ENCODE data around the gene ADAM15.
A peak's percentile ranks its signal among the peaks of the same experiment; 100 is the strongest.

Gene ADAM15

GRCh38 chr1:155029513-155030242 is 21.4 kb upstream of the ADAM15 start:
- no peak for DNase-seq (ENCODE audit: low read depth)

GRCh38 chr1:155030243-155030795 is 20.8 kb upstream of the ADAM15 start:
- no peak for DNase-seq (ENCODE audit: low read depth)

GRCh38 chr1:155030899-155031298 is 20.2 kb upstream of the ADAM15 start:
- no peak for DNase-seq (ENCODE audit: low read depth)

GRCh38 chr1:155032886-155033285 is 18.2 kb upstream of the ADAM15 start:
- no peak for DNase-seq (ENCODE audit: low read depth)

GRCh38 chr1:155033524-155033923 is 17.6 kb upstream of the ADAM15 start, which contains the start of the genes DCST1 and DCST2:
TSS of gene DCST1 (plus strand) at chr1:155033824. CDS start at chr1:155034037, 213 bp downstream.
TSS of gene DCST2 (minus strand) at chr1:155033781. CDS start at chr1:155033701, 80 bp downstream.
- no peak for DNase-seq (ENCODE audit: low read depth)

DNA sequence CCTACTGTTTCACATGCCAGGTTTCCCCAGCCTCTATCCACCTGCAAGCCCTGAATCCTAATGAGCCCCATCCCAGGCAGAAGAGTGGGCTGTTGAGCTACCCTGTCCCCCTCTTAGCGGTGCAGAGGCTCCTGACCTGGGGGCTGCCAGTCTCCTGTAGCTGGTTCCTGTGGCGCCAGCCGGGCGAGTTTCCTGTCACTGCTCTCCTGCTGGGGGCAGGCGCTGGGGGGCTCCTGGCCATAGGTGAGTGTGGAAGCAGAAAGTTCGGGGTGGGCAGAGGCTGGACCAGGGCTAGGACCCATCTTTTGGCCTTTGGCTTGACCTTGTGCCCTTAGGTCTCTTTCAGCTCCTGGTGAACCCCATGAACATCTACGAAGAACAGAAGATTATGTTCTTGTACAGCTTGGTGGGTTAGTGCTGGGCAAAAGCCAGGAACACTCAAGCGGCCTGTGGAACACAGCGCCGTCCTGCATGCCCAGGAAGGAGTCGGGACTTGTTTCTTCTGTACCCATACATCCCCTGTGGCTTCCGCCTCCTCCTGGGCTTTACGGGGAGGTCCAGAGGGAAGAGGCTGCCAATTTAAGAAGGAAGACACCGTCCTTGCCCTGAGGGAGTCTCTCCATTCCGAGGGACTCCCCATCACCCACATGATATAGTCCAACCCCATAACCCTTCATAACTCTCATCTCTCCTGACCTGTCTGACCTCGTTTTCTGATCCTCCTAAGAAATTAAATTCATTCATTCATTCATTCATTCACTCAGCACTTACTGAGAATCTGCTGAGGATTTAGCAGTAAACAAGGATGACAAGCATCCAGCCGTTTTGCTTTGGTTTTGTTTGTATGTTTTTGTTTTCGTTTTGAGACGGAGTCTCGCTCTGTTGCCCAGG is 16.6 kb upstream of the ADAM15 start:
- DNase-seq (ENCODE audit: low read depth), result no peak

DNA sequence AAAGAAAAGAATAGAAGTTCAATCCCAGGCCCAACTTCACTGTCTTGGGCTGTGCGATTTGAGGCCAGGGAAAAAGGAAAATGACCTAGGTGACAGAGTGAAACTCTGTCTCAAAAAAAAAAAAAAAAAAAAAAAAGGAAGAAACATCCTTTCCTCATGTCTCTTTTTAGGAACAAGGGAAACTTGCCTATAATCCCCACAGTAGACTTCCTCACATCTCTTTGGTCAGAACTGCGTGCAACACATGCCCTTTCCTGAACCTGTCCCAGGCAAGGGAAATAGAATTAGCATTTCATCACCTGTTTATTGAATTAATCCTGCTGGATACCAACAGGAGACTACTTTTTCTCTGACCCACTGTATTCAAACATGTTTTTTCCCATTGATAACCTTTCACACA is 15.2 kb upstream of the ADAM15 start:
- DNase-seq (ENCODE audit: low read depth), result no peak

- no peak for DNase-seq (ENCODE audit: low read depth)
These were observed 14.1 kb upstream of the ADAM15 start for GRCh38 chr1:155037043-155037442.

DNA sequence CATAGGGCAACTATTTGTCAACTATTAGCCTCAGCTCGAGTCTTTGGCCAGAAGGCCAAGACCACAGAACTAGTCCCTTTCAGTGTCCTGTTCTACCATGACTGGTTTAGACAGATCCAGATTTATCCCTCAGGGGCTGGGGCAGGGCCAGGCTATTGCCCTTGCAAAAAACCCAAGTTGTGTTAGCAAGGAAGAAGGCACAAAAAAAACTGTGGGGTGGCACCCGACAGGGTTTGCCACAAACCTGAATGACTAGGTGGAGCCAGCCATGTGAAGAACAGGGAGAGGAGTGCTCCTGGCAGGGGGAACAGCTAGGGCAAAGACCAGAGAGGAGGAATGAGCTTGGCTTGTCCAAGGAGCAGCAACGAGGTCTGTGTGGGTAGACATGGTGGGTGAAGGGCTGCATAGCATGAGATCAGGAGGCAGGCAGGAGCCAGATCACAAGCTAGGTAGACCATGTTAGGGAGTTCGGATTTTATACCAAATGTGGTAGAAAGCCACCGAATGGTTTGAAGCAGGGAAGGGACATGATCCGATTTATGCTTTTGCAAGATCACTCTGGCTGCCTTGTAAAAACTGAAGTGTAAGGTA is 13.2 kb upstream of the ADAM15 start:
- no peak for DNase-seq (ENCODE audit: low read depth)

DNA sequence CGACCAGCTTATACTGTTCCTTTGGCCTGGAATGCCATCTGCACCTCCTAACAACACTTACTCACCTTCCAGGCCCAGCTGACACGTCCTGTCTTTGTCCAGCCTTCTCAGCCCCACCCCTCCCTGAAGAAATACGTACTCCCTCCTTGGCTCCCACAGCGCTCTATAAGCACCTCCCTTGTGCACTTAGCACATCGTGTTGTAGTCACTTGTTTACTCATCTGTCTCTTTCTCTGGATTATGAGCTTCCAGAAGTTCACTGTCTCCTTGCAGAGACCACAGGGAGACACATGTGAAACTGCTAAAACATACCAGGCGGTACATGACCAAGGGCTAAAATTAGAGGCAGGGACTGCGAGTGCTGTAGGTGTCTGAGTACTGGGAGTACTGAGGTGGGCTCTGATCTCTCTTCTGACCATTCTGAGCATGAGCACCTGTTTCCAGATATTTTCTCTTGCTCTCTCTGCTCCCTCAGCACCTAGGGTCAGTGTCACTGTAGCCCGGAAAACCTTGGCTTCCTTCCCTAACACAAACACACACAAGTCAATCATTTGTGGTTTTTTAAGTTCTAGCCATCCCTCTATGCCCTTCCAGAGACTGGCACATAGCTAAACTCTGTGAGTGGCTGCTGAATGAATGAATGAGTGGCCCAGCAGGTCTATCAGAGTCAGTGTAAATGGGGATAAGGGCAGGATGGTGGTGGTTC is 12.4 kb upstream of the ADAM15 start:
- no peak for DNase-seq (ENCODE audit: low read depth)

DNA sequence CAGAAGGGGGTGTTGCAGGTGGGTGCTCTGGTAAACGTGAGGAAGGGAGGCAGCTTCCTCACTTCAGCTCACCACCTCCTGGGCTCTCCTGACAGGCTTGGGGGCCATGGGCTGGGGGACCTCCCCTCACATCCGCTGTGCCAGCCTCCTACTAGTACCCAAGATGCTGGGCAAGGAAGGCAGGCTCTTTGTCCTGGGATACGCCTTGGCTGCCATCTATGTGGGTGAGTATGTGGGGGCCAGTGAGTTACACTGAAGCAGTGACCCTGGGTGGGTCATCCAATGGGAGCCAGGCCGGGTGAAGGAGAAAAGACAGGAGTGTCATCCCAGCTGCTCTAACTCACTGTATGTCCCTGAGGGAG is 11.8 kb upstream of the ADAM15 start:
- DNase-seq (ENCODE audit: low read depth), result no peak

DNA sequence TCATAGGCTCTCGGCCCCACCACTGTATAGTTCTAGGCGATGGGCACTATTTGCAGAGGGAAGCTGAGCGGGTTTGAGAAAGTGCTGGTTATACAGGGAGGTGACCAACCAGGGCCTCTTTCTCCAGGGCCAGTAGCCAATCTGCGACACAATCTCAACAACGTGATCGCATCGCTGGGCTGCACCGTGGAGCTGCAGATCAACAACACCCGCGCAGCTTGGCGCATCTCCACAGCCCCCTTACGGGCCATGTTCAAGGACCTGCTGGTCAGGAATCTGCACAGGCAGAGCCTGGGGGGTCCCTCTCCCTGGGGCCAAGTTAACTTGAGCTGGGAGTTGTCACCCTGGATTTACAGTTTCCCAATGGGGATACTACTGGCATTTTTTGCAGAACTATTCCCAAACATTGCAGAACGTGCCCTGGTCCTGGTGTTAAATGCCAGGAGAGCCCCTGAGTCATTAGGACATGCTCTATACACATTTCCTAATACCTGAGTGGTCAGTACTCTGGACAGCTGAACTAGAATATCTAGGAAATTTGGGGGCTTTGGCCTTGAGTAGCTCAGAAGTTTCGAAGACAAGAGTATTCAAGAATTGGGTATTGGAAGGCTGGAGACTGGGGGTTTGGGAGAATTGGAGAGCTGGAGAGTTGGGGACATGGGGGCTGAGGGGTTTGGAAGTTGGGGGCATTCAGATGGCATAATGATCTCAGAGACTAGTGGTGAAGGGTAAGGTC is 10.6 kb upstream of the ADAM15 start:
- no peak for DNase-seq (ENCODE audit: low read depth)

GRCh38 chr1:155042789-155043188 is 8.3 kb upstream of the ADAM15 start:
- DNase-seq (ENCODE audit: low read depth), result no peak

DNA sequence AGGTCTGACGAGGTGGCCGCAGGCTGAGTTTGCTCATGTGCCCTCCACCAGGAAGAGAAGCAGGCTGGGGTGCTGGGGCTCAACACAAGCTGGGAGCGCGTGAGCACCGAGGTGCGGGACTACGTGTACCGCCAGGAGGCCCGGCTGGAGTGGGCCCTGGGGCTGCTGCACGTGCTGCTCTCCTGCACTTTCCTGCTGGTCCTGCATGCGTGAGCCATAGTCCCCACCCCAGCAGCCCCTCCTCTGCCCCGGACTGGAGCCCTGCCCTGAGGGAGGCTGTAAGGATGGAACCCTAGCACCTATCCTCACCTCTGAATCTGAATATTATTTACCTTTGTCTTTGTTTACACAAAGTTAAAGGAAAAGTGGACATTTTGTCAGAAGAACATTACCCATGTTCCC is 7.8 kb upstream of the ADAM15 start:
- DNase-seq (ENCODE audit: low read depth), result no peak

DNA sequence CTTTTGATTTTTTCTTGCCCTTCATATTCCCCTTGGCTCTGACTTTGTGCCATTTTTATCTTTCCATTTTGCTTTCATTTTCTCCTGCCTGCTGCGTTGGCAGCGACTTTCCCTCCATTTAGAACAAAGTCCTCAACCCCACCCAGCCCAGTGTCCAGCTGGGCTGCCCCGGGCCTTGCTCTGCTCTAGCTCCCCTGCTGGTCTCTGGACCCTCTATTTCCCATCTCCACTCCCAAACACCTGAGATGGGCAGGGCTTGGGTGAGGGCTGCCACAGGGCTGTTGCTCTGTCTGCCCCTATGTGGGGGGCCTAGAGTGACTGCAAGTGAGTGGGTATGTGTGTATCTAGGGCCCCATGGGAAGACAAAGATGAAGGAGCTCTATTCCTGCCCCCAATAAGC is 7.3 kb upstream of the ADAM15 start:
- no peak for DNase-seq (ENCODE audit: low read depth)

- no peak for DNase-seq (ENCODE audit: low read depth)
These were observed 6.8 kb upstream of the ADAM15 start for GRCh38 chr1:155044365-155044764.

GRCh38 chr1:155044812-155045657 is 6.1 kb upstream of the ADAM15 start:
- peak; percentile 79 for DNase-seq (ENCODE audit: low read depth)

GRCh38 chr1:155048449-155049334 is 2.4 kb upstream of the ADAM15 start:
- DNase-seq (ENCODE audit: low read depth), result no peak

Data from fibroblast of gingiva (primary cell).